IMR-90 (cell line): ENCODE measurements around the gene SLC8A1.

Experiments
- CTCF ChIP-seq: conservative IDR thresholded peaks from 2 replicates; pipeline ENCODE4 v1.5.1; 2012; ENCODE audit warnings: mild to moderate bottlenecking, low read depth, low read length, improper control_type of control experiment
- POLR2A ChIP-seq: IDR thresholded peaks from 2 replicates; pipeline ENCODE4 v1.6.1; 2012; ENCODE audit warnings: mild to moderate bottlenecking, low read depth, low read length
- USF2 ChIP-seq: fragments of 150-350 bp; IDR thresholded peaks from 2 replicates; pipeline ENCODE4 v1.6.1; 2017; ENCODE audit warnings: mild to moderate bottlenecking, antibody characterized with exemption, low read length, low read depth

- TF ChIP-seq CTCF (no peak), POLR2A (no peak), USF2 (no peak)
These were observed 152.7 kb downstream of the SLC8A1 start for GRCh38 chr2:40299173-40299572.
